Natural killer cell (primary cell): ENCODE data around the gene COL16A1. TPM values are rescaled to one million over a fixed set of nuclear protein-coding genes. Genes with fewer than 3 reads are reported as not detected.

ENCODE experiments used
- ATAC-seq, 3 donors: fragments of 150-1000 bp in 2 of 3; fragments of 200-7000 bp in 1 of 3; cut with Tn5 transposase; 1 replicate in 1 of 3; 2 replicates in 2 of 3; pipeline ENCODE4 v1.10.0; 2021; ENCODE audit warnings: mild to moderate bottlenecking in 2 of 3, moderate library complexity in 2 of 3
- DNase-seq, 2 donors: peaks; one replicate each; pipeline versions ENCODE4 v3.0.0 to v3.0.0-alpha.2; 2013 to 2021; ENCODE audit warnings: mixed read lengths in 1 of 2
- H3K27ac ChIP-seq: one replicate; pipeline ENCODE4 v1.5.1; 2013; ENCODE audit warnings: mild to moderate bottlenecking, low read length
- H3K27me3 ChIP-seq: one replicate; pipeline ENCODE4 v1.6.1; 2013; ENCODE audit warnings: low read length; ENCODE audit not compliant: control insufficient read depth, insufficient read depth
- H3K36me3 ChIP-seq: one replicate; pipeline ENCODE4 v1.6.1; 2013; ENCODE audit warnings: low read length; ENCODE audit not compliant: control insufficient read depth, insufficient read depth
- H3K4me1 ChIP-seq: one replicate; pipeline ENCODE4 v1.6.1; 2013; ENCODE audit warnings: low read length; ENCODE audit not compliant: control insufficient read depth, insufficient read depth
- H3K4me3 ChIP-seq: one replicate; pipeline ENCODE4 v1.5.1; 2013; ENCODE audit warnings: low read length
- H3K9me3 ChIP-seq: one replicate; pipeline ENCODE4 v1.6.1; 2013; ENCODE audit warnings: low read length; ENCODE audit not compliant: control insufficient read depth, insufficient read depth
- H3K27ac Mint-ChIP-seq, 2 donors: one replicate each; pipeline ENCODE4 v1.8.0; 2022; ENCODE audit warnings: mild to moderate bottlenecking in 2 of 2, mixed read lengths in 2 of 2, moderate library complexity in 1 of 2
- H3K27me3 Mint-ChIP-seq, 2 donors: one replicate each; pipeline ENCODE4 v1.8.0; 2022; ENCODE audit warnings: low read depth in 2 of 2, mixed read lengths in 2 of 2
- H3K36me3 Mint-ChIP-seq: one replicate; pipeline ENCODE4 v1.8.0; 2022; ENCODE audit warnings: mixed read lengths
- H3K4me1 Mint-ChIP-seq, 2 donors: one replicate each; pipeline ENCODE4 v1.8.0; 2022; ENCODE audit warnings: mixed read lengths in 2 of 2
- H3K4me3 Mint-ChIP-seq: one replicate; pipeline ENCODE4 v1.8.0; 2022; ENCODE audit warnings: mild to moderate bottlenecking, moderate library complexity, mixed read lengths
- H3K9me3 Mint-ChIP-seq, 2 donors: one replicate each; pipeline ENCODE4 v1.8.0; 2022; ENCODE audit warnings: mixed read lengths in 2 of 2
- WGBS: methylation state at CpG from one replicate; pipeline ENCODE4 v1.1.7; 2013; ENCODE audit warnings: missing lambda C conversion rate; ENCODE audit not compliant: insufficient coverage; 5-methylcytosine and 5-hydroxymethylcytosine counted together
- intact Hi-C: fragments of 100-400 bp; cut with micrococcal nuclease; formaldehyde crosslinking; loops from one replicate; pipeline ENCODE4 v1.14.2; 2022
- total RNA-seq, 4 donors: library from RNA; stranded (reverse); fragments of 120-200 nt in 1 of 4; gene quantifications; one replicate each; pipeline versions ENCODE4 v1.2.3 to v1.2.4, GENCODE V29; 2013 to 2022
- TF ChIP-seq, protein P1 (sequence below): fragments of 200-600 bp; IDR thresholded peaks from one replicate; pipeline ENCODE4 v1.8.0; 2022; ENCODE audit warnings: antibody characterized with exemption

COL16A1 gene
- total RNA-seq, 3 donors from 2014 or later (not counting 1 experiment from before 2014, with no cell fraction given): 0.14 TPM; not detected in 2

DNA sequence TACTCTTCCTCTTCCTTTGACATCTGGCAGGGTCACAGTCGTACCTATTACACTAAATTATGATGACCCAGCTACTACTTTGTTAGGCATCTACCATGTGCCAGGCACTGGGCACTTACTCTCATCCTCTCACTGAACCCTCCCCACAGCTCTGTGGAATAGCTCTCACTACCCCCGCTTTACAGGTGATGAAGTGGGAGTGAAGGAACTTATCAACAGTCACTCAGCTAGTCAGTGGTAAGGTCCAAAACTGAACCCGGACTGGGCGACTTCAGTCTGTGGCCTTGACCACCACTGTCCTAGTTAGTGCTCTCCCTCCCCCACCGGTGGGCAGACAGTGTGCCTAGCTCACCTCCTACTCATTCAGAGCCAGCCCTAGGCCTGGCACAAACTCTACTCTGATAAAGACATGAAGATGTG is 48.0 kb upstream of the COL16A1 start:
- Histone ChIP-seq H3K4me1 (peaks cover 62% of the 10 kb centered on the region), H3K27ac (no peak overlapping the region), H3K27me3 (no peaks in the 10 kb centered on the region), H3K4me3 (no peak overlapping the region), H3K36me3 (no peaks in the 10 kb centered on the region), H3K9me3 (no peaks in the 10 kb centered on the region)
- H3K36me3 Mint-ChIP-seq: no peaks in the 10 kb centered on the region
- WGBS: 56% methylated on average over 4 of the region's 5 CpGs
- peak overlapping the region; percentile 77 for H3K4me3 Mint-ChIP-seq
- ATAC-seq (no peak), DNase-seq (no peak)
- no peaks in the 10 kb centered on the region for H3K9me3 Mint-ChIP-seq
- intact Hi-C loops: loop anchor here (5.0 kb wide), 1 partner anchor 35 kb away; no protein-coding TSS in a partner anchor
- peaks cover 67 to 83% of the 10 kb centered on the region in 2 donors for H3K4me1 Mint-ChIP-seq
- H3K27ac Mint-ChIP-seq: peak overlapping the region; percentile 86 to 94
- no peaks in the 10 kb centered on the region for H3K27me3 Mint-ChIP-seq
- TF ChIP-seq, protein P1, sequence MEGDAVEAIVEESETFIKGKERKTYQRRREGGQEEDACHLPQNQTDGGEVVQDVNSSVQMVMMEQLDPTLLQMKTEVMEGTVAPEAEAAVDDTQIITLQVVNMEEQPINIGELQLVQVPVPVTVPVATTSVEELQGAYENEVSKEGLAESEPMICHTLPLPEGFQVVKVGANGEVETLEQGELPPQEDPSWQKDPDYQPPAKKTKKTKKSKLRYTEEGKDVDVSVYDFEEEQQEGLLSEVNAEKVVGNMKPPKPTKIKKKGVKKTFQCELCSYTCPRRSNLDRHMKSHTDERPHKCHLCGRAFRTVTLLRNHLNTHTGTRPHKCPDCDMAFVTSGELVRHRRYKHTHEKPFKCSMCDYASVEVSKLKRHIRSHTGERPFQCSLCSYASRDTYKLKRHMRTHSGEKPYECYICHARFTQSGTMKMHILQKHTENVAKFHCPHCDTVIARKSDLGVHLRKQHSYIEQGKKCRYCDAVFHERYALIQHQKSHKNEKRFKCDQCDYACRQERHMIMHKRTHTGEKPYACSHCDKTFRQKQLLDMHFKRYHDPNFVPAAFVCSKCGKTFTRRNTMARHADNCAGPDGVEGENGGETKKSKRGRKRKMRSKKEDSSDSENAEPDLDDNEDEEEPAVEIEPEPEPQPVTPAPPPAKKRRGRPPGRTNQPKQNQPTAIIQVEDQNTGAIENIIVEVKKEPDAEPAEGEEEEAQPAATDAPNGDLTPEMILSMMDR: no peak

DNA sequence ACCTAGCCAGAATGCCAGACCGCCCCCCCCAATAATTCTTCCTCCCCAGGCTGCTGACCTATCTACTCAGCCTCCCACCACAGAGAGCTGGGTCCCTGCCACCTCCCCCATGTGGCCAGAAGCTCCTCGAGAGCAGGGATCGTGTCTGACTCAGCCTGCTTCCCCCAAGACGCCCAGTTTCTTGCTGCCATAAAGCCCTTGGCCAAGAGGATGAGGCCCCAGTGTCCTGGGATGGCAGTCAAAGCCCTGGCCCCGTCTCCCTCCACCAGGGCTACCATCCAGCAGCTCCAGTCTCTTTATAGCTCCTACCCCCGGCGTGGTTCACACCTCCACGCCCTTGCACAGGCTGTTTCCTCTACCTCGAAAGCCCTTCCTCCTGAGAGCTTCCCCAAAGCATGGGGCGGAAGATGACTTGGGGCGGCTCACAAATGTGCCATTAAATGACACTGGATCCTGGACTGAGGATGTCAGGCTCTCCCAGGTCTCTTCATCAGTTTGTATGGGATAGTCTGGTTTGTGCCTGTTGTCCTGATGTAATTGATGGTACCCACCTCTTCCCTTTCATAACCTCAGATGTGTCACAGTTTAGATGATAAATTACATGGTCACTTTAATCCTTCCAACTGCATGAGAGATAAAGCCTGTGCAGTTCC is 47.2 kb upstream of the COL16A1 start:
- no peaks in the 10 kb centered on the region for H3K36me3 ChIP-seq
- peaks cover 76 to 91% of the 10 kb centered on the region in 2 donors for H3K4me1 Mint-ChIP-seq
- peak overlapping the region; percentile 76 for H3K4me3 Mint-ChIP-seq
- TF ChIP-seq, protein P1: no peak
- 9% methylated on average over 11 of the region's 11 CpGs for WGBS
- H3K9me3 ChIP-seq: no peaks in the 10 kb centered on the region
- H3K27me3 ChIP-seq: no peaks in the 10 kb centered on the region
- H3K36me3 Mint-ChIP-seq: no peaks in the 10 kb centered on the region
- H3K27ac ChIP-seq: peak overlapping the region; percentile 64
- H3K27ac Mint-ChIP-seq: peak overlapping the region; percentile 86 to 94
- no peaks in the 10 kb centered on the region for H3K9me3 Mint-ChIP-seq
- intact Hi-C loops: loop anchor here (5.0 kb wide), 1 partner anchor 36 kb away; no protein-coding TSS in a partner anchor
- no peaks in the 10 kb centered on the region for H3K27me3 Mint-ChIP-seq
- H3K4me3 ChIP-seq: no peak overlapping the region
- ATAC-seq: peak; percentile 79 to 89 (median 88)
- DNase-seq: peak; percentile 57 to 68
- H3K4me1 ChIP-seq: peaks cover 70% of the 10 kb centered on the region

DNA sequence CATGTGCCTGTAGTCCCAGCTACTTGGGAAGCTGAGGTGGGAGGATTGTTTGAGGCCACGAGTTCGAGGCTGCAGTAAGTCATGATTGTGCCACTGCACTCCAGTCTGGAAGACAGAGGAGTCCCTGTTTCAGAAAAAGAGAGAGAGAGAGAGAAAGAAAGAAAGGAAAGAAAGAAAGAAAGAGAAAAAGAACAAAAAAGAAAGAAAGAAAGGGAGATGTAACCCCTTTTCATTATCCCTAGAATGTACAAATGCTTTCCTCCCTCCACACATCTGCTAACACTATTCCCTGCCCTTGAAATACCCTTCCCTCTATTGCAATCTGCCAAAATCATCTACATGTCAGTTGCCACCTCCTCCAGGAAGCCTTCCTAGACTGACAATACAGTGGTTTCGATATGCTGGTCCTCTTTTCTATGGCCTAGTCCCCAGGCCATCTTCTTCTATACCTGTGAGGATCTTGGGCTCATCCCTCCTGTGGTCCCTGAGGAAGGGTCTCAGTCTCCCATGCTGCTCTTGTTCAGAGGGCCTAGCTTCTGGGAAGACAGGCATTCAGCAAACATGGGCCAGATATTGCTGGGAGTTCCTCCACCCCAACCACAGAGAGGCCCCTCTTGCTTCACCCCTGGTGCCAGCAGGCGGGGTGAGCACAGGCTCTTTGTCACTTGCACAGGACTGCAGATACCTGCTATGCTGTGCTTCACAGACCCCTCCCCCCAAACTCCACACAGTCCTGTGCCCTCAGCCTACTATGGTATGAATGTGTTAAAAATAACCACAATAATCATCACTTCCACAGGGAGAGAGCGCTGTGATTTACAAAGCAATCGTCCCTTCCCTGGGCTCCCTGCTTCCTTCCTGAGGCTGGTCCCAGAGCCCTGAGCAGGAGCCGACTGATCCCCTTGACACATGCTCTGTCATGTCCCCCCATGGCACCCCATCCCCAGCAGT is 46.2 kb upstream of the COL16A1 start:
- no peaks in the 10 kb centered on the region for H3K36me3 ChIP-seq
- Mint-ChIP-seq H3K27me3 (no peaks in the 10 kb centered on the region), H3K9me3 (no peaks in the 10 kb centered on the region), H3K4me3 (peak overlapping the region; percentile 76), H3K27ac (peak overlapping the region; percentile 86 to 94), H3K4me1 (peaks cover 82 to 95% of the 10 kb centered on the region in 2 donors), H3K36me3 (no peaks in the 10 kb centered on the region)
- WGBS: 55% methylated on average over 7 of the region's 7 CpGs
- no peak for DNase-seq
- H3K4me1 ChIP-seq: peaks cover 80% of the 10 kb centered on the region
- no peak overlapping the region for H3K4me3 ChIP-seq
- no peak for ATAC-seq
- intact Hi-C loops: loop anchor here (5.0 kb wide), 2 partner anchors 37 to 88 kb away; no protein-coding TSS in a partner anchor
- H3K9me3 ChIP-seq: no peaks in the 10 kb centered on the region
- H3K27me3 ChIP-seq: no peaks in the 10 kb centered on the region
- H3K27ac ChIP-seq: peak overlapping the region; percentile 64
- TF ChIP-seq, protein P1: no peak
